HEK293 (cell line): ENCODE data around the gene ACADSB.

Experiments used
- CTCF ChIA-PET: fragments of 350-600 bp; formaldehyde crosslinking; extraction: SDS; loops from one replicate; lab custom pipeline; 2021; ENCODE audit warnings: antibody characterized with exemption; lab: Yijun Ruan, JAX
- POLR2A ChIA-PET: fragments of 300-600 bp; formaldehyde crosslinking; extraction: SDS; loops from one replicate; lab custom pipeline; 2020; ENCODE audit warnings: antibody characterized with exemption, inconsistent platforms; lab: Yijun Ruan, JAX
- H3K27ac ChIP-seq: fragments of 200-500 bp; sonication (Bioruptor generic); 2 replicates; pipeline ENCODE4 v1.5.1; 2014; ENCODE audit warnings: low read depth, low read length, control low read depth, inconsistent platforms; ENCODE audit errors: extremely low read depth
- H3K36me3 ChIP-seq, 2 experiments: fragments of 200-500 bp in 1 of 2; sonication (Bioruptor generic) in 1 of 2; 1 replicate in 1 of 2; 2 replicates in 1 of 2; pipeline ENCODE4 v1.5.1; 2014 to 2017; ENCODE audit warnings: inconsistent platforms in 2 of 2, low read length in 2 of 2; ENCODE audit not compliant: control insufficient read depth in 2 of 2, insufficient read depth in 1 of 2
- H3K4me1 ChIP-seq: fragments of 200-500 bp; sonication (Bioruptor generic); 2 replicates; pipeline ENCODE4 v1.5.1; 2014; ENCODE audit warnings: mild to moderate bottlenecking, low read length, inconsistent platforms; ENCODE audit not compliant: control insufficient read depth, insufficient read depth
- H3K4me3 ChIP-seq: 2 replicates; pipeline ENCODE4 v1.5.1; 2011; ENCODE audit warnings: low read depth, mild to moderate bottlenecking, control low read depth, low read length, moderate library complexity
- H3K9me3 ChIP-seq: fragments of 200-500 bp; sonication (Bioruptor generic); 2 replicates; pipeline ENCODE4 v1.5.1; 2014; ENCODE audit warnings: low read depth, low read length, inconsistent platforms; ENCODE audit not compliant: control insufficient read depth, insufficient read depth
- MYNN ChIP-seq: fragments of 450-650 bp; formaldehyde crosslinking; IDR thresholded peaks from 2 replicates; pipeline ENCODE4 v1.5.1; 2016; ENCODE audit warnings: missing biosample characterization, missing genetic modification characterization, borderline replicate concordance
- OVOL3 ChIP-seq: fragments of 450-650 bp; formaldehyde crosslinking; IDR thresholded peaks from 2 replicates; pipeline ENCODE4 v1.5.1; 2016; ENCODE audit warnings: missing biosample characterization, missing genetic modification characterization
- ZBTB21 ChIP-seq: fragments of 450-650 bp; formaldehyde crosslinking; IDR thresholded peaks from 2 replicates; pipeline ENCODE4 v1.5.1; 2017; ENCODE audit warnings: missing biosample characterization, missing genetic modification characterization
- ZBTB8A ChIP-seq: fragments of 450-650 bp; formaldehyde crosslinking; IDR thresholded peaks from 2 replicates; pipeline ENCODE4 v1.5.1; 2016; ENCODE audit warnings: missing biosample characterization, missing genetic modification characterization
- ZNF140 ChIP-seq: fragments of 450-650 bp; formaldehyde crosslinking; IDR thresholded peaks from 2 replicates; pipeline ENCODE4 v1.5.1; 2016; ENCODE audit warnings: missing biosample characterization, missing genetic modification characterization
- ZNF146 ChIP-seq: fragments of 450-650 bp; formaldehyde crosslinking; IDR thresholded peaks from 2 replicates; pipeline ENCODE4 v1.5.1; 2016; ENCODE audit warnings: missing biosample characterization, missing genetic modification characterization
- ZNF19 ChIP-seq: fragments of 450-650 bp; formaldehyde crosslinking; IDR thresholded peaks from 2 replicates; pipeline ENCODE4; 2016; ENCODE audit warnings: missing biosample characterization, missing genetic modification characterization, low read depth
- ZNF239 ChIP-seq: fragments of 450-650 bp; formaldehyde crosslinking; IDR thresholded peaks from 2 replicates; pipeline ENCODE4 v1.5.1; 2016; ENCODE audit warnings: missing biosample characterization, missing genetic modification characterization
- ZNF266 ChIP-seq: fragments of 450-650 bp; formaldehyde crosslinking; IDR thresholded peaks from 2 replicates; pipeline ENCODE4 v1.5.1; 2016; ENCODE audit warnings: missing biosample characterization, missing genetic modification characterization, low read depth
- ZNF398 ChIP-seq: fragments of 450-650 bp; formaldehyde crosslinking; IDR thresholded peaks from 2 replicates; pipeline ENCODE4 v1.5.1; 2017; ENCODE audit warnings: missing biosample characterization, missing genetic modification characterization
- ZNF501 ChIP-seq: fragments of 450-650 bp; formaldehyde crosslinking; IDR thresholded peaks from 2 replicates; pipeline ENCODE4 v1.5.1; 2016; ENCODE audit warnings: missing biosample characterization, missing genetic modification characterization
- ZNF518A ChIP-seq: fragments of 450-650 bp; formaldehyde crosslinking; conservative IDR thresholded peaks from 2 replicates; pipeline ENCODE4 v1.5.1; 2016; ENCODE audit warnings: low read depth, missing biosample characterization, missing genetic modification characterization
- ZNF610 ChIP-seq: fragments of 450-650 bp; formaldehyde crosslinking; IDR thresholded peaks from 2 replicates; pipeline ENCODE4 v1.5.1; 2016; ENCODE audit warnings: missing biosample characterization, missing genetic modification characterization, borderline replicate concordance
- ZNF660 ChIP-seq: fragments of 450-650 bp; IDR thresholded peaks from 2 replicates; pipeline ENCODE4 v1.5.1; 2018; ENCODE audit warnings: missing biosample characterization, mild to moderate bottlenecking, missing genetic modification characterization

The ACADSB gene

GRCh38 chr10:123045961-123046731 is 37.3 kb downstream of the ACADSB start (continued):
- TF ChIP-seq ZNF19 (tag by site-specific recombination), result no peak

GRCh38 chr10:123057968-123058367 is 49.2 kb downstream of the ACADSB start:
- Histone ChIP-seq H3K4me1 (no peaks in the 10 kb centered on the region), H3K36me3 (peaks cover 3 to 6% of the 10 kb centered on the region in 2 experiments; a peak in 1 of 3 replicates), H3K9me3 (no peaks in the 10 kb centered on the region), H3K4me3 (no peak overlapping the region), H3K27ac (no peak overlapping the region)
- TF ChIP-seq OVOL3, result no peak
- no peak for TF ChIP-seq ZNF501 (tag by site-specific recombination)
- no peak for TF ChIP-seq ZNF398 (tag by site-specific recombination)
- TF ChIP-seq ZBTB21 (tag by site-specific recombination), result no peak
- no peak for TF ChIP-seq ZNF518A
- TF ChIP-seq ZNF140 (tag by site-specific recombination), result no peak
- TF ChIP-seq ZNF146 (tag by site-specific recombination), result no peak
- no peak for TF ChIP-seq ZNF239 (tag by site-specific recombination)
- TF ChIP-seq ZNF610 (tag by site-specific recombination), result no peak
- TF ChIP-seq ZBTB8A (tag by site-specific recombination), result no peak
- ChIA-PET CTCF (interaction anchor here (0.6 to 2.5 kb wide), 2 partner anchors 14 to 17 kb away, joined by 3 to 14 read pairs; no protein-coding TSS in a partner anchor), POLR2A (no interaction called here)

GRCh38 chr10:123061865-123062264 is 53.1 kb downstream of the ACADSB start:
- CTCF ChIA-PET, result interaction anchor here (0.7 kb wide), 1 partner anchor 1196 kb away, joined by 3 read pairs; no protein-coding TSS in a partner anchor
- TF ChIP-seq ZNF660 (no peak), ZNF266 (no peak)
- TF ChIP-seq, all 188 proteins: peak for 0
- no peak overlapping the region for H3K4me3 ChIP-seq
- POLR2A ChIA-PET, result interaction anchor here (1.6 kb wide), 1 partner anchor 92 kb away, joined by 3 read pairs; the partner anchor contains the start of gene BUB3
- H3K4me1 ChIP-seq, result no peaks in the 10 kb centered on the region
- H3K36me3 ChIP-seq, result no peaks in the 10 kb centered on the region
- no peak overlapping the region for H3K27ac ChIP-seq
- H3K9me3 ChIP-seq, result no peaks in the 10 kb centered on the region

- Histone ChIP-seq H3K27ac (no peak overlapping the region), H3K36me3 (no peaks in the 10 kb centered on the region), H3K9me3 (no peaks in the 10 kb centered on the region), H3K4me3 (no peak overlapping the region), H3K4me1 (no peaks in the 10 kb centered on the region)
- ChIA-PET POLR2A (no interaction called here), CTCF (no interaction called here)
- no peak for TF ChIP-seq MYNN (tag by site-specific recombination)
- peak; percentile 63; the same call in 1 of the 2 replicates for TF ChIP-seq ZNF140 (tag by site-specific recombination)
- TF ChIP-seq, all 188 proteins: peak for 1
Observed at GRCh38 chr10:123062726-123063125, 53.9 kb downstream of the ACADSB start.
